ENCODE results near the gene MAMLD1. TPM values are rescaled to one million over a fixed set of nuclear protein-coding genes. Genes with fewer than 3 reads are reported as not detected.

MAMLD1 gene
- total and polyA plus RNA-seq, 2 donors (not counting 3 experiments of a cell fraction or from before 2014, with no cell fraction given): 2.5 to 5.6 TPM

DNA sequence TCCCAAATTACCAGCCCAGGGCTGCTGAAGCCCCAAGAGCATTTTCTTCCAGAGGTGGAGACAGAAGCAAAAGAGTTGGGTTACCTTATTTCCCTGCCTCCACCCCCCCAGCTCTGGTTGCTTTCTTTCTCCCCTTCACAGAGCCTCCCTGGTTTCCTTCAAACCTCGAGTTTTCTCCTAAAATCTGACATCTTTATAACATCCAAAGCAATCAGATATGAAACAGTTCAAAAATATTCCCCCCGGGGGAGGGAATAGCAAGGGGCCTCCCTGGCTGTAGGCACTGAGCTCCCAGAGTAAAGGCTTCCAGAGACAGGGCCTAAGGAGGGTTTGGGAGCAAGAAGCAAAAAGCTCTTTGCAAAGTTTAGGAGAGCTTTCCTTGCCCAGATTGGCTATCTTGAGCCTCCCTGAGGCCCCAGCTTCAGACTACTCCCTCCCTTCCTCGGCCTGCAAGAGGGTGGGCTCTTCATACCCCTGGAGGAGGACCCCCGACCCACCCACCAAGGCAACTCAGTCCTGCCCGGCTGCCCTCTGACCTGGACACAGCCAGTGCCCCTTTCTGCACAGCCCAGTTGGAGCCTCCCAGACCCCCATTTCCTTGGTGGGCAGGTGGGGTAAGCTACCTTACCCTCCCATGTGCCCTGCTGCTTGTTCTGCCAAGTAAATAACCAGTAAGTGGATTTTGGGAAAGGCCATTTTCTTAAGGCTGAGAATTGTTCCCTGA, 7.6 kb downstream of the MAMLD1 start:
- Histone ChIP-seq H3K79me2 (ENCODE audit: control insufficient read depth, insufficient read depth, low read length) (no peaks in the 10 kb centered on the region), H3K9me1 (replicated peaks; ENCODE audit: control insufficient read depth, extremely low read depth, insufficient read depth, low read length) (no peaks in the 10 kb centered on the region), H2AFZ (ENCODE audit: low read depth, low read length) (no peak overlapping the region), H3K27ac (ENCODE audit: insufficient read depth, low read depth, low read length) (no peak overlapping the region), H3K9me3 (replicated peaks; ENCODE audit: control insufficient read depth, insufficient read depth, low read length) (no peaks in the 10 kb centered on the region), H3K4me3 (replicated peaks in 1 of 3; ENCODE audit: insufficient read depth in 1 of 3, low read depth in 1 of 3, low read length in 3 of 3) (no peak overlapping the region), H3K9ac (replicated peaks; ENCODE audit: extremely low read depth, insufficient read depth, low read length) (no peak overlapping the region), H3K4me1 (ENCODE audit: control insufficient read depth, extremely low read depth, insufficient read depth, low read length) (peaks cover 13% of the 10 kb centered on the region), H3K4me2 (ENCODE audit: insufficient read depth, low read length) (no peak overlapping the region), H4K20me1 (replicated peaks; ENCODE audit: control insufficient read depth, extremely low read depth, insufficient read depth, low read length) (no peaks in the 10 kb centered on the region), H3K27me3 (ENCODE audit: control insufficient read depth in 2 of 2, insufficient read depth in 2 of 2, low read length in 2 of 2) (no peaks in the 10 kb centered on the region), H3K36me3 (ENCODE audit: control insufficient read depth in 2 of 2, extremely low read depth in 1 of 2, insufficient read depth in 2 of 2, low read length in 2 of 2) (no peaks in the 10 kb centered on the region)
- no peak for TF ChIP-seq JUN (IDR thresholded peaks at IDR 0.05; ENCODE audit: borderline replicate concordance, insufficient read depth, insufficient read length, low read depth)
- TF ChIP-seq POLR2AphosphoS5 (IDR thresholded peaks at IDR 0.05; ENCODE audit: insufficient read depth, low read depth, low read length): no peak
- TF ChIP-seq FOS (IDR thresholded peaks at IDR 0.05; ENCODE audit: borderline replicate concordance, insufficient read depth, low read length): no peak
- TF ChIP-seq POLR2A (IDR thresholded peaks at IDR 0.05; ENCODE audit: low read depth, low read length): no peak
- TF ChIP-seq, protein P1, sequence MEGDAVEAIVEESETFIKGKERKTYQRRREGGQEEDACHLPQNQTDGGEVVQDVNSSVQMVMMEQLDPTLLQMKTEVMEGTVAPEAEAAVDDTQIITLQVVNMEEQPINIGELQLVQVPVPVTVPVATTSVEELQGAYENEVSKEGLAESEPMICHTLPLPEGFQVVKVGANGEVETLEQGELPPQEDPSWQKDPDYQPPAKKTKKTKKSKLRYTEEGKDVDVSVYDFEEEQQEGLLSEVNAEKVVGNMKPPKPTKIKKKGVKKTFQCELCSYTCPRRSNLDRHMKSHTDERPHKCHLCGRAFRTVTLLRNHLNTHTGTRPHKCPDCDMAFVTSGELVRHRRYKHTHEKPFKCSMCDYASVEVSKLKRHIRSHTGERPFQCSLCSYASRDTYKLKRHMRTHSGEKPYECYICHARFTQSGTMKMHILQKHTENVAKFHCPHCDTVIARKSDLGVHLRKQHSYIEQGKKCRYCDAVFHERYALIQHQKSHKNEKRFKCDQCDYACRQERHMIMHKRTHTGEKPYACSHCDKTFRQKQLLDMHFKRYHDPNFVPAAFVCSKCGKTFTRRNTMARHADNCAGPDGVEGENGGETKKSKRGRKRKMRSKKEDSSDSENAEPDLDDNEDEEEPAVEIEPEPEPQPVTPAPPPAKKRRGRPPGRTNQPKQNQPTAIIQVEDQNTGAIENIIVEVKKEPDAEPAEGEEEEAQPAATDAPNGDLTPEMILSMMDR (IDR thresholded peaks at IDR 0.05; ENCODE audit: extremely low read depth in 1 of 2, insufficient read depth in 1 of 2, low read depth in 1 of 2, low read length in 2 of 2): no peak
- no peak for TF ChIP-seq EZH2 (IDR thresholded peaks at IDR 0.05; ENCODE audit: borderline replicate concordance, low read depth, low read length, severe bottlenecking)
- TF ChIP-seq, protein P2, sequence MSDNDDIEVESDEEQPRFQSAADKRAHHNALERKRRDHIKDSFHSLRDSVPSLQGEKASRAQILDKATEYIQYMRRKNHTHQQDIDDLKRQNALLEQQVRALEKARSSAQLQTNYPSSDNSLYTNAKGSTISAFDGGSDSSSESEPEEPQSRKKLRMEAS (IDR thresholded peaks at IDR 0.05; ENCODE audit: insufficient read depth, insufficient read length): no peak
- no peak for TF ChIP-seq MYC (IDR thresholded peaks at IDR 0.05; ENCODE audit: low read depth, low read length)
- no peak for TF ChIP-seq GATA2 (IDR thresholded peaks at IDR 0.05; ENCODE audit: insufficient read depth, insufficient read length, low read depth, low read length)
- ChIA-PET CTCF (interaction anchor here (1.2 kb wide), 1 partner anchor 408 kb away, joined by 3 read pairs; no protein-coding TSS in a partner anchor), POLR2A (no interaction called here)
- FAIRE-seq (no peak), DNase-seq (ENCODE audit: low read depth, low spot score) (no peak)
- intact Hi-C loops (cut with micrococcal nuclease) (no loop called here), dilution Hi-C loops (cut with MboI; ENCODE audit: extremely low pct_ligation_motif_present, low sequenced_read_pairs) (no loop called here)
- no TSS peak for BruUV-seq (replicated peaks)

Data from endothelial cell of umbilical vein (primary cell).